GM23248 (cell line): ENCODE data around the gene KCND3. TPM values are rescaled to one million over a fixed set of nuclear protein-coding genes. Genes with fewer than 3 reads are reported as not detected.

Experiments
- DNase-seq: peaks from one replicate; pipeline ENCODE4 v3.0.0-alpha.2; 2015
- H2AFZ ChIP-seq: fragments of 200-600 bp; sonication (generic); 2 replicates; pipeline ENCODE4 v1.6.1; 2016; ENCODE audit warnings: antibody characterized with exemption
- H3F3A ChIP-seq: fragments of 200-600 bp; sonication (generic); 2 replicates; pipeline ENCODE4 v1.6.1; 2016; ENCODE audit warnings: mild to moderate bottlenecking, antibody characterized with exemption, mixed run types; ENCODE audit not compliant: insufficient read depth
- H3K27ac ChIP-seq: fragments of 200-600 bp; sonication (generic); 2 replicates; pipeline ENCODE4 v1.5.1; 2016; ENCODE audit warnings: mild to moderate bottlenecking
- H3K27me3 ChIP-seq: fragments of 200-600 bp; sonication (generic); replicated peaks from 2 replicates; pipeline ENCODE4 v1.6.1; 2016; ENCODE audit warnings: mild to moderate bottlenecking; ENCODE audit not compliant: insufficient read depth
- H3K36me3 ChIP-seq: fragments of 200-600 bp; sonication (generic); 2 replicates; pipeline ENCODE4 v1.6.1; 2016; ENCODE audit warnings: low read depth, mild to moderate bottlenecking
- H3K4me1 ChIP-seq: fragments of 200-600 bp; sonication (generic); 2 replicates; pipeline ENCODE4 v1.6.1; 2016; ENCODE audit warnings: mild to moderate bottlenecking; ENCODE audit not compliant: insufficient read depth
- H3K4me2 ChIP-seq: fragments of 200-600 bp; sonication (generic); one replicate; pipeline ENCODE4 v1.6.1; 2016; ENCODE audit warnings: mild to moderate bottlenecking; ENCODE audit not compliant: unreplicated experiment
- H3K4me3 ChIP-seq: fragments of 200-600 bp; sonication (generic); 2 replicates; pipeline ENCODE4 v1.5.1; 2016; ENCODE audit warnings: mild to moderate bottlenecking
- H3K79me2 ChIP-seq: fragments of 200-600 bp; sonication (generic); 2 replicates; pipeline ENCODE4 v1.6.1; 2016; ENCODE audit warnings: mild to moderate bottlenecking; ENCODE audit not compliant: insufficient read depth
- H3K9ac ChIP-seq: fragments of 200-600 bp; sonication (generic); 2 replicates; pipeline ENCODE4 v1.6.1; 2016; ENCODE audit warnings: mild to moderate bottlenecking
- H3K9me2 ChIP-seq: fragments of 200-600 bp; sonication (generic); 2 replicates; pipeline ENCODE4 v1.6.1; 2016; ENCODE audit warnings: mixed run types, mild to moderate bottlenecking, moderate library complexity; ENCODE audit not compliant: insufficient read depth
- H3K9me3 ChIP-seq: fragments of 200-600 bp; sonication (generic); one replicate; pipeline ENCODE4 v1.6.1; 2017; ENCODE audit warnings: low read depth
- H4K20me1 ChIP-seq: fragments of 200-600 bp; sonication (generic); 2 replicates; pipeline ENCODE4 v1.6.0; 2016; ENCODE audit not compliant: insufficient read depth
- EZH2 ChIP-seq: fragments of 200-600 bp; sonication (generic); IDR thresholded peaks from 2 replicates; pipeline ENCODE4 v1.6.1; 2018; ENCODE audit warnings: antibody characterized with exemption, mild to moderate bottlenecking; ENCODE audit not compliant: insufficient read depth, poor library complexity, severe bottlenecking
- EZH2phosphoT487 ChIP-seq: fragments of 200-600 bp; sonication (generic); IDR thresholded peaks from 2 replicates; pipeline ENCODE4 v1.6.1; 2018; ENCODE audit warnings: antibody characterized with exemption, moderate library complexity, mild to moderate bottlenecking, low read depth; ENCODE audit not compliant: insufficient read depth
- WGBS, 2 experiments: methylation state at CpG; one replicate each; pipeline ENCODE4 v1.1.6; 2015 to 2017; ENCODE audit warnings: low lambda C conversion rate in 2 of 2, low coverage in 1 of 2; ENCODE audit errors: missing lambda C conversion rate in 2 of 2; 5-methylcytosine and 5-hydroxymethylcytosine counted together
- in situ Hi-C: fragments of 300-500 bp; cut with MboI; formaldehyde crosslinking; loops from 2 replicates; pipeline ENCODE4 v1.15.0; 2020
- polyA plus RNA-seq: library from polyadenylated mRNA; unstranded; fragments of >200 nt; fragmentation: Nextera tagmentation; extraction: Ambion mirVana; gene quantifications from 2 replicates; pipeline ENCODE4 v1.2.1, GENCODE V29; 2016
- total RNA-seq: library from RNA; depleted of rRNA; stranded (reverse); fragments of >200 nt; shearing (Covaris generic); gene quantifications from 2 replicates; pipeline ENCODE4 v1.2.3, GENCODE V29; 2014

Gene KCND3
- total and polyA plus RNA-seq, 2 experiments from 2014 or later: 0.08 to 0.22 TPM

- WGBS, 2 experiments: 17 to 20% methylated on average over 5 of the region's 5 CpGs
- DNase-seq: peak; percentile 56
- H3F3A ChIP-seq: no peaks in the 10 kb centered on the region
- no peaks in the 10 kb centered on the region for H3K9me2 ChIP-seq
- H3K4me1 ChIP-seq: no peaks in the 10 kb centered on the region
- H3K36me3 ChIP-seq: no peaks in the 10 kb centered on the region
- peak overlapping the region; percentile 12; the same call in 1 of the 2 replicates for H3K27ac ChIP-seq
- H3K4me3 ChIP-seq: no peak overlapping the region
- TF ChIP-seq EZH2 (no peak), EZH2phosphoT487 (no peak)
- H2AFZ ChIP-seq: no peak overlapping the region
- H3K9me3 ChIP-seq: no peaks in the 10 kb centered on the region
- no peak overlapping the region for H3K9ac ChIP-seq
- no peak overlapping the region for H3K4me2 ChIP-seq
- H3K27me3 ChIP-seq: peaks cover 17% of the 10 kb centered on the region
- in situ Hi-C loops: no loop called here
- H4K20me1 ChIP-seq: no peaks in the 10 kb centered on the region
- no peaks in the 10 kb centered on the region for H3K79me2 ChIP-seq
These were observed 200.3 kb downstream of the KCND3 start for GRCh38 chr1:111789142-111789541.

GRCh38 chr1:111786669-111787207 lies 202.7 kb downstream of the KCND3 start:
- Histone ChIP-seq H3K9ac (no peak overlapping the region), H3F3A (no peaks in the 10 kb centered on the region), H3K27me3 (peaks cover 9% of the 10 kb centered on the region), H3K36me3 (no peaks in the 10 kb centered on the region), H2AFZ (no peak overlapping the region), H3K9me2 (no peaks in the 10 kb centered on the region), H3K4me3 (no peak overlapping the region), H3K9me3 (no peaks in the 10 kb centered on the region), H3K4me1 (no peaks in the 10 kb centered on the region), H3K4me2 (no peak overlapping the region), H4K20me1 (no peaks in the 10 kb centered on the region), H3K79me2 (no peaks in the 10 kb centered on the region), H3K27ac (no peak overlapping the region)
- in situ Hi-C loops: no loop called here
- WGBS, 2 experiments: 75 to 81% methylated on average over 9 of the region's 9 CpGs
- TF ChIP-seq EZH2phosphoT487 (no peak), EZH2 (no peak)
- no peak for DNase-seq

GRCh38 chr1:111784273-111784901 lies 205.1 kb downstream of the KCND3 start:
- H3K4me2 ChIP-seq: no peak overlapping the region
- H4K20me1 ChIP-seq: no peaks in the 10 kb centered on the region
- no peaks in the 10 kb centered on the region for H3K36me3 ChIP-seq
- WGBS, 2 experiments: 64 to 69% methylated on average over 4 of the region's 4 CpGs
- no peaks in the 10 kb centered on the region for H3K4me1 ChIP-seq
- H3K4me3 ChIP-seq: no peak overlapping the region
- no peak for TF ChIP-seq EZH2phosphoT487
- no peak for TF ChIP-seq EZH2
- H3K27me3 ChIP-seq: no peaks in the 10 kb centered on the region; the same call in 1 of the 2 replicates
- H3K9me2 ChIP-seq: no peaks in the 10 kb centered on the region
- no peak overlapping the region for H2AFZ ChIP-seq
- no peaks in the 10 kb centered on the region for H3K9me3 ChIP-seq
- no peak overlapping the region for H3K9ac ChIP-seq
- no peak for DNase-seq
- H3K79me2 ChIP-seq: no peaks in the 10 kb centered on the region
- in situ Hi-C loops: no loop called here
- no peak overlapping the region for H3K27ac ChIP-seq
- no peaks in the 10 kb centered on the region for H3F3A ChIP-seq

GRCh38 chr1:111779546-111779945 lies 209.9 kb downstream of the KCND3 start:
- WGBS, 2 experiments: 53 to 75% methylated on average over 2 of the region's 2 CpGs
- Histone ChIP-seq H4K20me1 (no peaks in the 10 kb centered on the region), H3K9me3 (no peaks in the 10 kb centered on the region), H3K4me3 (no peak overlapping the region), H3K36me3 (no peaks in the 10 kb centered on the region), H3K27me3 (no peaks in the 10 kb centered on the region), H3F3A (no peaks in the 10 kb centered on the region), H3K79me2 (no peaks in the 10 kb centered on the region), H3K9me2 (no peaks in the 10 kb centered on the region), H2AFZ (no peak overlapping the region), H3K4me2 (no peak overlapping the region), H3K4me1 (peaks cover 13% of the 10 kb centered on the region), H3K27ac (no peak overlapping the region), H3K9ac (no peak overlapping the region)
- in situ Hi-C loops: no loop called here
- DNase-seq: no peak
- TF ChIP-seq EZH2phosphoT487 (no peak), EZH2 (no peak)
